SK-N-SH (cell line): Measurements from ENCODE around the gene MRFAP1. TPM values are rescaled to one million over a fixed set of nuclear protein-coding genes. Genes with fewer than 3 reads are reported as not detected.

Source experiments
- CTCF ChIA-PET: fragments of 300-600, 350-600 bp; formaldehyde crosslinking; extraction: SDS; loops from one replicate; lab custom pipeline; 2021; lab: Yijun Ruan, JAX
- POLR2A ChIA-PET: fragments of 350-600 bp; sonication (Branson Sonifier 250); formaldehyde crosslinking; extraction: SDS; loops from one replicate; lab custom pipeline; 2020; ENCODE audit warnings: antibody characterized with exemption, inconsistent platforms; lab: Yijun Ruan, JAX
- DNase-seq: peaks from one replicate; pipeline ENCODE4 v3.0.0; 2012
- H2AFZ ChIP-seq: fragments of 200-600 bp; sonication (generic); 2 replicates; pipeline ENCODE4 v1.8.1; 2016; ENCODE audit warnings: antibody characterized with exemption, mild to moderate bottlenecking, low read depth
- H3F3A ChIP-seq: fragments of 200-600 bp; sonication (generic); replicated peaks from 2 replicates; pipeline ENCODE3; 2016; ENCODE audit warnings: antibody characterized with exemption, mild to moderate bottlenecking; ENCODE audit not compliant: insufficient read depth
- H3K27ac ChIP-seq, 2 experiments: fragments of 200-500 bp in 1 of 2; fragments of 200-600 bp in 1 of 2; sonication (Bioruptor generic) in 1 of 2; sonication (generic), shearing (Covaris generic) in 1 of 2; 2 replicates each; pipeline versions ENCODE4 v1.5.1 to v1.6.1; 2014 to 2016; ENCODE audit warnings: low read depth in 2 of 2, inconsistent platforms in 1 of 2, low read length in 1 of 2, mild to moderate bottlenecking in 1 of 2, mixed read lengths in 1 of 2
- H3K27me3 ChIP-seq: fragments of 200-600 bp; sonication (generic), shearing (Covaris generic); 2 replicates; pipeline ENCODE4 v1.6.1; 2016; ENCODE audit warnings: mixed run types; ENCODE audit not compliant: insufficient read depth
- H3K36me3 ChIP-seq, 2 experiments: fragments of 200-500 bp in 1 of 2; fragments of 200-600 bp in 1 of 2; sonication (Bioruptor generic) in 1 of 2; sonication (generic) in 1 of 2; replicated peaks in 1 of 2; 2 replicates each; pipeline versions ENCODE3 to v1.5.1; 2014 to 2016; ENCODE audit warnings: low read length in 1 of 2, mild to moderate bottlenecking in 1 of 2; ENCODE audit not compliant: insufficient read depth in 2 of 2, control insufficient read depth in 1 of 2
- H3K4me1 ChIP-seq, 2 experiments: fragments of 200-500 bp in 1 of 2; fragments of 200-600 bp in 1 of 2; sonication (Bioruptor generic) in 1 of 2; sonication (generic), shearing (Covaris generic) in 1 of 2; 2 replicates each; pipeline versions ENCODE4 v1.5.1 to v1.6.1; 2014 to 2016; ENCODE audit warnings: low read depth in 1 of 2, low read length in 1 of 2, mixed run types in 1 of 2; ENCODE audit not compliant: insufficient read depth in 2 of 2, control insufficient read depth in 1 of 2
- H3K4me2 ChIP-seq: fragments of 200-600 bp; sonication (generic), shearing (Covaris generic); 2 replicates; pipeline ENCODE4 v1.6.1; 2017; ENCODE audit warnings: mixed run types
- H3K4me3 ChIP-seq, 2 experiments: fragments of 200-500 bp in 1 of 2; fragments of 200-600 bp in 1 of 2; sonication (Bioruptor generic) in 1 of 2; sonication (generic), shearing (Covaris generic) in 1 of 2; 2 replicates each; pipeline versions ENCODE4 v1.5.1 to v1.8.1; 2014 to 2016; ENCODE audit warnings: low read depth in 2 of 2, inconsistent platforms in 1 of 2, low read length in 1 of 2, mild to moderate bottlenecking in 1 of 2, mixed read lengths in 1 of 2, moderate library complexity in 1 of 2
- H3K79me2 ChIP-seq: fragments of 200-600 bp; sonication (generic); 2 replicates; pipeline ENCODE4 v1.8.1; 2017; ENCODE audit warnings: mild to moderate bottlenecking; ENCODE audit not compliant: insufficient read depth
- H3K9ac ChIP-seq: fragments of 200-600 bp; sonication (generic); 2 replicates; pipeline ENCODE4 v1.6.1; 2017; ENCODE audit warnings: mixed run types
- H3K9me2 ChIP-seq: fragments of 200-600 bp; sonication (generic); 2 replicates; pipeline ENCODE4 v1.6.1; 2017; ENCODE audit warnings: mixed run types
- H3K9me3 ChIP-seq: fragments of 200-600 bp; sonication (generic); 2 replicates; pipeline ENCODE4 v1.6.1; 2017; ENCODE audit warnings: mixed run types, mild to moderate bottlenecking, moderate library complexity
- H4K20me1 ChIP-seq: fragments of 200-600 bp; sonication (generic); 2 replicates; pipeline ENCODE4 v1.6.1; 2017; ENCODE audit warnings: mild to moderate bottlenecking, mixed run types; ENCODE audit not compliant: insufficient read depth
- CHD2 ChIP-seq: fragments of 150-350 bp; IDR thresholded peaks from 2 replicates; pipeline ENCODE4 v1.6.1; 2018; ENCODE audit warnings: low read length; ENCODE audit not compliant: partially characterized antibody
- ELF1 ChIP-seq: IDR thresholded peaks from 2 replicates; pipeline ENCODE4 v1.4.0; 2012
- EZH2phosphoT487 ChIP-seq: fragments of 200-600 bp; sonication (generic); IDR thresholded peaks from 2 replicates; pipeline ENCODE4 v1.6.1; 2017; ENCODE audit warnings: low read depth, mixed run types, mild to moderate bottlenecking, antibody characterized with exemption, moderate library complexity, borderline replicate concordance
- FOSL2 ChIP-seq: IDR thresholded peaks from 2 replicates; pipeline ENCODE4 v1.4.0; 2012; ENCODE audit warnings: low read depth, mild to moderate bottlenecking, moderate library complexity, borderline replicate concordance
- MAX ChIP-seq: IDR thresholded peaks from 2 replicates; pipeline ENCODE4 v1.4.0; 2012; ENCODE audit warnings: low read depth
- MXI1 ChIP-seq: IDR thresholded peaks from 2 replicates; pipeline ENCODE4 v1.6.1; 2012; ENCODE audit warnings: mild to moderate bottlenecking, low read depth, low read length, improper control_type of control experiment
- NFIC ChIP-seq: IDR thresholded peaks from 2 replicates; pipeline ENCODE4 v1.4.0; 2012; ENCODE audit warnings: borderline replicate concordance
- NRF1 ChIP-seq: IDR thresholded peaks from 2 replicates; pipeline ENCODE4 v1.6.1; 2012; ENCODE audit warnings: low read depth, mild to moderate bottlenecking, low read length
- PBX3 ChIP-seq: IDR thresholded peaks from 2 replicates; pipeline ENCODE4; 2012
- POLR2AphosphoS5 ChIP-seq: IDR thresholded peaks from 2 replicates; pipeline ENCODE4 v1.6.1; 2012; ENCODE audit warnings: low read depth, low read length
- RXRA ChIP-seq: IDR thresholded peaks from 2 replicates; pipeline ENCODE4 v1.4.0; 2012; ENCODE audit warnings: low read depth, mild to moderate bottlenecking, borderline replicate concordance
- SIN3A ChIP-seq: IDR thresholded peaks from 2 replicates; pipeline ENCODE4 v1.6.1; 2012; ENCODE audit warnings: low read depth, mild to moderate bottlenecking, low read length, moderate library complexity, borderline replicate concordance
- SMC3 ChIP-seq: IDR thresholded peaks from 2 replicates; pipeline ENCODE4 v1.6.1; 2012; ENCODE audit warnings: low read depth, low read length, improper control_type of control experiment
- TAF1 ChIP-seq: IDR thresholded peaks from 2 replicates; pipeline ENCODE4 v1.6.1; 2012; ENCODE audit warnings: low read depth, mild to moderate bottlenecking, low read length, moderate library complexity, borderline replicate concordance
- TCF12 ChIP-seq: IDR thresholded peaks from 2 replicates; pipeline ENCODE4 v1.4.0; 2012
- TEAD4 ChIP-seq: IDR thresholded peaks from 2 replicates; pipeline ENCODE4 v1.4.0; 2012; ENCODE audit warnings: mild to moderate bottlenecking, borderline replicate concordance; ENCODE audit not compliant: insufficient read depth
- USF1 ChIP-seq: IDR thresholded peaks from 2 replicates; pipeline ENCODE4 v1.4.0; 2012; ENCODE audit warnings: low read depth, borderline replicate concordance
- WGBS: methylation state at CpG from one replicate; pipeline ENCODE4 v1.1.6; 2017; ENCODE audit warnings: low lambda C conversion rate; 5-methylcytosine and 5-hydroxymethylcytosine counted together
- polyA plus RNA-seq, 3 experiments: library from polyadenylated mRNA; depleted of rRNA; stranded (reverse); fragments of >200 nt; gene quantifications; 2 replicates each; pipeline ENCODE4 v1.2.3, GENCODE V29; 2012
- TF ChIP-seq, protein P1 (sequence below): fragments of 150-350 bp; IDR thresholded peaks from 2 replicates; pipeline ENCODE4 v1.6.1; 2017; ENCODE audit warnings: antibody characterized with exemption, low read length, low read depth, borderline replicate concordance
- TF ChIP-seq, protein P2 (sequence below): IDR thresholded peaks from 2 replicates; pipeline ENCODE4 v1.6.1; 2012; ENCODE audit warnings: mild to moderate bottlenecking, low read depth, low read length, moderate library complexity

The MRFAP1 gene
- polyA plus RNA-seq, 1 of the 3 experiments (the other 2 are of a cell fraction): 416 TPM

DNA sequence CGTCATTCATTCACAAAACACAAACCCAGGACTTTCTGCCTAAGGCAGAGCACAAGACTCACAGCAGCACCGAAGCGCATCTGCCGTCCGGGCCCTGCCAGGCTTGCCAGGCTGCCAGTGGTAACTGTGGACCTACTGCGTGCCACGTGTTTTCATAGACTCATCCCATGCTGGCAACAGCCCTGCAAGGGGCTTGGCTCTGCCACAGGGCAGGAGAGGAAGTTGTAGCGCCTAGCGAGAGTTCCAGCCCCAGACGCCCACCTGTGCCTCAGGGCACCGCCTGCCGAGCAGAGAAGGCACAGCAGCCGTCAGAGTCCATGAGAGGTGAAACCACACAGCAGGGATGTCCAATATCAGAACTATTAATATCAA is 18.9 kb upstream of the MRFAP1 start:
- H3K9me3 ChIP-seq: no peaks in the 10 kb centered on the region
- no peaks in the 10 kb centered on the region for H4K20me1 ChIP-seq
- no peak overlapping the region for H2AFZ ChIP-seq
- WGBS: 87% methylated on average over 13 of the region's 13 CpGs
- H3F3A ChIP-seq: no peaks in the 10 kb centered on the region
- no peaks in the 10 kb centered on the region for H3K9me2 ChIP-seq
- no peak overlapping the region for H3K4me3 ChIP-seq
- no peaks in the 10 kb centered on the region for H3K27me3 ChIP-seq
- ChIA-PET POLR2A (interaction anchor here (1.7 kb wide), 1 partner anchor 13 kb away, joined by 4 read pairs; no protein-coding TSS in a partner anchor), CTCF (no interaction called here)
- H3K36me3 ChIP-seq: peaks cover 0 to 6% of the 10 kb centered on the region in 2 experiments
- no peak overlapping the region for H3K27ac ChIP-seq
- H3K9ac ChIP-seq: no peak overlapping the region
- no peak overlapping the region for H3K4me2 ChIP-seq
- H3K4me1 ChIP-seq: no peaks in the 10 kb centered on the region
- TF ChIP-seq MXI1 (no peak), TEAD4 (no peak), FOSL2 (no peak), USF1 (no peak), MAX (no peak), TCF12 (no peak), POLR2AphosphoS5 (no peak), EZH2phosphoT487 (no peak), SMC3 (no peak), NFIC (no peak), TAF1 (no peak), CHD2 (no peak), ELF1 (no peak), SIN3A (no peak), PBX3 (no peak), RXRA (no peak)
- TF ChIP-seq, protein P1, sequence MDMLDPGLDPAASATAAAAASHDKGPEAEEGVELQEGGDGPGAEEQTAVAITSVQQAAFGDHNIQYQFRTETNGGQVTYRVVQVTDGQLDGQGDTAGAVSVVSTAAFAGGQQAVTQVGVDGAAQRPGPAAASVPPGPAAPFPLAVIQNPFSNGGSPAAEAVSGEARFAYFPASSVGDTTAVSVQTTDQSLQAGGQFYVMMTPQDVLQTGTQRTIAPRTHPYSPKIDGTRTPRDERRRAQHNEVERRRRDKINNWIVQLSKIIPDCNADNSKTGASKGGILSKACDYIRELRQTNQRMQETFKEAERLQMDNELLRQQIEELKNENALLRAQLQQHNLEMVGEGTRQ: no peak
- H3K79me2 ChIP-seq: no peaks in the 10 kb centered on the region
- peak; percentile 16 for DNase-seq

GRCh38 chr4:6622744-6623143 is 17.7 kb upstream of the MRFAP1 start:
- Histone ChIP-seq H3K4me2 (no peak overlapping the region), H3K79me2 (no peaks in the 10 kb centered on the region), H2AFZ (no peak overlapping the region), H3K9me2 (no peaks in the 10 kb centered on the region), H3K9me3 (no peaks in the 10 kb centered on the region), H3K4me1 (no peaks in the 10 kb centered on the region), H3K4me3 (no peak overlapping the region), H3K9ac (no peak overlapping the region), H4K20me1 (no peaks in the 10 kb centered on the region), H3K36me3 (peaks cover 0 to 4% of the 10 kb centered on the region in 2 experiments), H3F3A (no peaks in the 10 kb centered on the region), H3K27me3 (no peaks in the 10 kb centered on the region), H3K27ac (no peak overlapping the region)
- 81% methylated on average over 2 of the region's 2 CpGs for WGBS
- POLR2A ChIA-PET: no interaction called here
- no peak for DNase-seq
- CTCF ChIA-PET: no interaction called here
- no peak for TF ChIP-seq MXI1
- no peak for TF ChIP-seq USF1
- no peak for TF ChIP-seq TCF12
- no peak for TF ChIP-seq TAF1
- no peak for TF ChIP-seq NRF1
- TF ChIP-seq, protein P2, sequence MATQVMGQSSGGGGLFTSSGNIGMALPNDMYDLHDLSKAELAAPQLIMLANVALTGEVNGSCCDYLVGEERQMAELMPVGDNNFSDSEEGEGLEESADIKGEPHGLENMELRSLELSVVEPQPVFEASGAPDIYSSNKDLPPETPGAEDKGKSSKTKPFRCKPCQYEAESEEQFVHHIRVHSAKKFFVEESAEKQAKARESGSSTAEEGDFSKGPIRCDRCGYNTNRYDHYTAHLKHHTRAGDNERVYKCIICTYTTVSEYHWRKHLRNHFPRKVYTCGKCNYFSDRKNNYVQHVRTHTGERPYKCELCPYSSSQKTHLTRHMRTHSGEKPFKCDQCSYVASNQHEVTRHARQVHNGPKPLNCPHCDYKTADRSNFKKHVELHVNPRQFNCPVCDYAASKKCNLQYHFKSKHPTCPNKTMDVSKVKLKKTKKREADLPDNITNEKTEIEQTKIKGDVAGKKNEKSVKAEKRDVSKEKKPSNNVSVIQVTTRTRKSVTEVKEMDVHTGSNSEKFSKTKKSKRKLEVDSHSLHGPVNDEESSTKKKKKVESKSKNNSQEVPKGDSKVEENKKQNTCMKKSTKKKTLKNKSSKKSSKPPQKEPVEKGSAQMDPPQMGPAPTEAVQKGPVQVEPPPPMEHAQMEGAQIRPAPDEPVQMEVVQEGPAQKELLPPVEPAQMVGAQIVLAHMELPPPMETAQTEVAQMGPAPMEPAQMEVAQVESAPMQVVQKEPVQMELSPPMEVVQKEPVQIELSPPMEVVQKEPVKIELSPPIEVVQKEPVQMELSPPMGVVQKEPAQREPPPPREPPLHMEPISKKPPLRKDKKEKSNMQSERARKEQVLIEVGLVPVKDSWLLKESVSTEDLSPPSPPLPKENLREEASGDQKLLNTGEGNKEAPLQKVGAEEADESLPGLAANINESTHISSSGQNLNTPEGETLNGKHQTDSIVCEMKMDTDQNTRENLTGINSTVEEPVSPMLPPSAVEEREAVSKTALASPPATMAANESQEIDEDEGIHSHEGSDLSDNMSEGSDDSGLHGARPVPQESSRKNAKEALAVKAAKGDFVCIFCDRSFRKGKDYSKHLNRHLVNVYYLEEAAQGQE: no peak
- TF ChIP-seq NFIC: no peak
